ENCODE data around the gene NKX1-2. TPM values are rescaled to one million over a fixed set of nuclear protein-coding genes. Genes with fewer than 3 reads are reported as not detected.

The NKX1-2 gene
- total RNA-seq, 1 donor from 2014 or later: not detected

DNA sequence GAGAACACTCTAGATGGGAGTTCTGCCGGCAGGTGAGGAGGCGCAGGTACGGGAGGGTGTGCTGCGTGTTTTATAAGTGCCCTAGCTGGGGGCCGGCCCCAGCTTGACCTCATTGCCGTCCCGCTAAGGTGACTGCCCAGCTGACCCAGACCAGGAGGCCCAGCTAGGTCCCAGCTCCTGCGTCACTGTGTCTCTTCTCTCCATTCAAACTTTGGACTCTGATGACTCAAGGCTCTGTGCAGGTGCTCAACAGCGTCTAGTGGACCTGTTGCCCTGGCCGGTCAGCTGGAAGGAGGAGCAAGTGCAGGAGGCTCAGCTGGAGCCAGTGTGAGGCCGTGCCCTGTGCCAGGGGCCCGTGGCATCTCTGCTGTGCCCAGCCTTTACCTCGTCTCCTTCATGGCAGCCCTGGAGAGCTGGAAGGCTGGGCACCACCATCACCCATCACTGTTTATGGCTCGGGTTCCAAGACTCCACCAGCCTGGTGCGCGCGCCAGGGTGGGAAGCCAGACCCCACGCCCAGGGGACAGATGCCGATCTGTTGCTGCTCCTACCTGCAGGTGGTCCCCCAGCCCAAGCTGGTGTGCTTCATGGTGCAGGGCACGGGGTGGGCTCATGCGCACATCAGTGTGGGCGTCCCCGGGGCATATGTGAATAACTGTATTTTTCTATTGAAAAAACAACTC is 26.3 kb upstream of the NKX1-2 start:
- TF ChIP-seq, protein P1, sequence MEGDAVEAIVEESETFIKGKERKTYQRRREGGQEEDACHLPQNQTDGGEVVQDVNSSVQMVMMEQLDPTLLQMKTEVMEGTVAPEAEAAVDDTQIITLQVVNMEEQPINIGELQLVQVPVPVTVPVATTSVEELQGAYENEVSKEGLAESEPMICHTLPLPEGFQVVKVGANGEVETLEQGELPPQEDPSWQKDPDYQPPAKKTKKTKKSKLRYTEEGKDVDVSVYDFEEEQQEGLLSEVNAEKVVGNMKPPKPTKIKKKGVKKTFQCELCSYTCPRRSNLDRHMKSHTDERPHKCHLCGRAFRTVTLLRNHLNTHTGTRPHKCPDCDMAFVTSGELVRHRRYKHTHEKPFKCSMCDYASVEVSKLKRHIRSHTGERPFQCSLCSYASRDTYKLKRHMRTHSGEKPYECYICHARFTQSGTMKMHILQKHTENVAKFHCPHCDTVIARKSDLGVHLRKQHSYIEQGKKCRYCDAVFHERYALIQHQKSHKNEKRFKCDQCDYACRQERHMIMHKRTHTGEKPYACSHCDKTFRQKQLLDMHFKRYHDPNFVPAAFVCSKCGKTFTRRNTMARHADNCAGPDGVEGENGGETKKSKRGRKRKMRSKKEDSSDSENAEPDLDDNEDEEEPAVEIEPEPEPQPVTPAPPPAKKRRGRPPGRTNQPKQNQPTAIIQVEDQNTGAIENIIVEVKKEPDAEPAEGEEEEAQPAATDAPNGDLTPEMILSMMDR (IDR thresholded peaks at IDR 0.05; ENCODE audit: borderline replicate concordance): no peak
- H3K4me3 ChIP-seq: no peak overlapping the region
- intact Hi-C loops (cut with micrococcal nuclease): no loop called here
- no peaks in the 10 kb centered on the region for H3K9me3 ChIP-seq (replicated peaks)
- DNase-seq: no peak
- no peaks in the 10 kb centered on the region for H3K36me3 ChIP-seq
- no peaks in the 10 kb centered on the region for H3K27me3 ChIP-seq (ENCODE audit: low read depth)
- peaks cover 9% of the 10 kb centered on the region for H3K4me1 ChIP-seq
- no peak overlapping the region for H3K27ac ChIP-seq (replicated peaks)

DNA sequence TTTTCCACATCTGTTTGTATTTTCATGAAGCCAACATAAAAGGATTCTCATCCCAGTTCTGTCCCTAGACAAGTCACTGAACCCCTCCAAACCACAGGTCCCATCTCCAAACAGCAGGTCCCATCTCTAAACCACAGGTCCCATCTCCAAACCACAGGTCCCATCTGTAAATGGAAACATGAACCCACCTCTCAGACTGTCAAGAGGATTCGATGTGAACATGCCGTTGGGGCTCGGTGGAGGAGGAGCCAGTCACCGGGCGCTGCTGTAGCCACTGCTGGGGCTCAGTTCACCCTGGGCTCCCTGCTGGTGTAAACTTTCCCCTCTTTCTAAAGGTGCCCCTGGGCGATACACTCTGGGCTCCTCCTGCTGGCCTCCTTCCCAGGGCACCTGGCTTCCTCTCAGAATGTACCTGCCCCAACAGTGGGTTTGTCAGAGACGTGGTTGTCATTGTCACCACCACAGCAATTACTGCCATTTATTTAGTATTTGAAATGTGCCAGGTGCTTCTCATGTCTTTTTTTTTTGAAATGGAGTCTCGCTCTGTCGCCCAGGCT is 24.8 kb upstream of the NKX1-2 start:
- intact Hi-C loops (cut with micrococcal nuclease): no loop called here

DNA sequence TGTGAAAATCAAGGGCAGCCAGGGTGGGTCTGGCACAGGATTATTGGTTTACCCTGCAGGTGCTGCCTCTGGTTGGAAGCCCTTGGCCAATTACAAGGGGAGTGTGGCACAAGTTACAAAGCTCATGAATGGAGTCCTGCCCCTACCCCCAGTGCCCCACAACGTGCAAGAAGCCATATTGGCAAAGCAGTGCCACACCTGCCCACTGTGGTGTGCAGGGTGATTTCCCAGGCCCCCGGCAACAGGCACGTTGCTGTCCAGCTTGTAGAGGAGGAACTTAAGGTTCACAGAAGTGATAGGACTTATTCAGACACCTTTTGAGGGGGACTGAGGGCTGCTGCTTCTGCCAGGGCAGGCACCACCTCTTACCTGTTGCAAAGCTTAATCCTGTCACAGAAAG is 23.2 kb upstream of the NKX1-2 start:
- H3K4me3 ChIP-seq: no peak overlapping the region
- TF ChIP-seq, protein P1 (IDR thresholded peaks at IDR 0.05; ENCODE audit: borderline replicate concordance): no peak
- intact Hi-C loops (cut with micrococcal nuclease): no loop called here

More for the DNA sequence above, 24.8 kb upstream of the NKX1-2 start:
- Histone ChIP-seq H3K36me3 (no peaks in the 10 kb centered on the region), H3K4me1 (peaks cover 9% of the 10 kb centered on the region), H3K27me3 (ENCODE audit: low read depth) (no peaks in the 10 kb centered on the region), H3K9me3 (replicated peaks) (no peaks in the 10 kb centered on the region), H3K4me3 (no peak overlapping the region), H3K27ac (replicated peaks) (no peak overlapping the region)
- DNase-seq: no peak
- TF ChIP-seq, protein P1 (IDR thresholded peaks at IDR 0.05; ENCODE audit: borderline replicate concordance): no peak

DNA sequence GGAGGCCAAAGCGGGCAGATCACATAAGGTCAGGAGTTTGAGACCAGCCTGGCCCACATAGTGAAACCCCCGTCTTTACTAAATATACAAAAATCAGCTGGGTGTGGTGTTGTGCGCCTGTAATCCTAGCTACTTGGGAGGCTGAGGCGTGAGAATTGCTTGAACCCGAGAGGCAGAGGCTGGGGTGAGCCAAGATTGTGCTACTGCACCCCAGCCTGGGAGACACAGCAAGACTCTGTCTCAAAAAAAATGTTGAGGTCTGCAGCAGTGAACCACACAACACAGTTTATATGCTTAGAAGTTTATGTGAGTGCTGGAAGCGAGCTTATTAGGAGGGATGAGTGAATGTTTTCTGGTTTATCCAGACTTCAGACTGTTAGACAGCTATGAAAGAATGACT is 22.2 kb upstream of the NKX1-2 start:
- Histone ChIP-seq H3K4me3 (no peak overlapping the region), H3K9me3 (replicated peaks) (no peaks in the 10 kb centered on the region), H3K27me3 (ENCODE audit: low read depth) (no peaks in the 10 kb centered on the region), H3K27ac (replicated peaks) (no peak overlapping the region), H3K36me3 (no peaks in the 10 kb centered on the region), H3K4me1 (no peaks in the 10 kb centered on the region)
- intact Hi-C loops (cut with micrococcal nuclease): no loop called here
- no peak for DNase-seq
- TF ChIP-seq, protein P1 (IDR thresholded peaks at IDR 0.05; ENCODE audit: borderline replicate concordance): no peak

More for the DNA sequence above, 23.2 kb upstream of the NKX1-2 start:
- Histone ChIP-seq H3K36me3 (no peaks in the 10 kb centered on the region), H3K27ac (replicated peaks) (no peak overlapping the region), H3K27me3 (ENCODE audit: low read depth) (no peaks in the 10 kb centered on the region), H3K4me1 (peaks cover 7% of the 10 kb centered on the region), H3K9me3 (replicated peaks) (no peaks in the 10 kb centered on the region)
- DNase-seq: no peak

DNA sequence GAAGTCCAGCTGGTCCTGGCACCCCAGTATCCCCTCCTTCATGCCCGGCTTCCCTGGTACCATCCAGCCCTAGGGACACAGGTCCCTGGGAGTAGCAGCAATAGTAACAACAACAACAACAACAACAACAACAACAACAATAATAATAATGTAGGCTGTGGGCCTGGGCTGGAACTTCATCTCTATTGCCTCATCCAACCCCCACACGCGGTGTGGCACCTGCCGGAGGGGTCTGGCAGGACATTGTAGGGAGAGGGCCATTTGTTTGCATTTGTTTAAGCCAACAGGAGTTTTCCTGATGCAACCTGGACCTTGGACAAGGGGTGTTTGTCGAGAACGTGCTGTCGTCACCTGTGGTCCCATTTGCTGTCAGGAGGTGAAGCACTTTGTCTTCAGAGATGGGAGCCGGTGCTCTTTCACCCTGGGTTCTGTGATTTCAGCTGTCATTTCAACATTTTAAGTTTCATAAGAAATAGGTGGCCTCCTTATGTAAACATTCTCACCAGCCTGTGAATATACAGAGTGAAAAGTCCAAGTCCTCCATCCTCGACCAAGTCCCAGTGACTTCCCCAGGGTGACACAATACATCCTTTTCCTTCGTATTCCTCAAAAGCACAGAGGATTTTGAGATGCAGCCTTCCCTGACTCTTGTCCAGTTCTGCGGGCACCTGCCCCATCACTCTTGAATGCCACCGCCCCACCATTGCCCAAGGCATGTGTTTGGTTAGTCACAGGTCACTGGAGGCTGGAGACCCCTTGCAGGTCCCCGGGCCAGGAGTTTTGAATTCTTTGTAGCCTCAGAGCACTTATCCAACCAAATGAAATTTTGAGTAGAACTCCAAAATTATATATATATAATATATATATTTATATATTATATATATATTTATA is 21.0 kb upstream of the NKX1-2 start:
- TF ChIP-seq, protein P1 (IDR thresholded peaks at IDR 0.05; ENCODE audit: borderline replicate concordance): no peak
- intact Hi-C loops (cut with micrococcal nuclease): no loop called here
- H3K36me3 ChIP-seq: no peaks in the 10 kb centered on the region

More for the DNA sequence above, 21.0 kb upstream of the NKX1-2 start:
- peaks cover 5% of the 10 kb centered on the region for H3K4me1 ChIP-seq
- H3K9me3 ChIP-seq (replicated peaks): no peaks in the 10 kb centered on the region
- no peak overlapping the region for H3K27ac ChIP-seq (replicated peaks)
- no peak overlapping the region for H3K4me3 ChIP-seq
- no peak for DNase-seq
- H3K27me3 ChIP-seq (ENCODE audit: low read depth): no peaks in the 10 kb centered on the region
